HG03342 (cell line): ENCODE measurements around the gene ARHGAP26.
A peak's percentile ranks its signal among the peaks of the same experiment; 100 is the strongest.
"Not testable (repeated sequence)": the region's sequence is repeated elsewhere in the genome, so short reads cannot be mapped to it uniquely, and the experiment has no call there.

ENCODE experiments used
- ATAC-seq: cut with Tn5 transposase; IDR thresholded peaks from one replicate; pipeline ENCODE4 v1.9.1; 2021; ENCODE audit warnings: mild to moderate bottlenecking, moderate library complexity; ENCODE audit not compliant: unreplicated experiment

The ARHGAP26 gene

GRCh38 chr5:143077453-143078103 is 307.4 kb downstream of the ARHGAP26 start:
- no peak for ATAC-seq

- no peak for ATAC-seq
These were observed 308.1 kb downstream of the ARHGAP26 start for GRCh38 chr5:143078313-143078712.

GRCh38 chr5:143078971-143079370 is 308.8 kb downstream of the ARHGAP26 start:
- no peak for ATAC-seq

- ATAC-seq = no peak
These were observed 310.2 kb downstream of the ARHGAP26 start for GRCh38 chr5:143080407-143080806.

- no peak for ATAC-seq
These were observed 310.8 kb downstream of the ARHGAP26 start for GRCh38 chr5:143080982-143081381.

GRCh38 chr5:143083006-143083405 is 312.8 kb downstream of the ARHGAP26 start:
- ATAC-seq = no peak

- ATAC-seq = no peak
These were observed 314.2 kb downstream of the ARHGAP26 start for GRCh38 chr5:143084407-143084806.

GRCh38 chr5:143085319-143085917 is 315.2 kb downstream of the ARHGAP26 start:
- ATAC-seq = no peak

GRCh38 chr5:143086546-143086907 is 316.4 kb downstream of the ARHGAP26 start:
- ATAC-seq = no peak

- ATAC-seq = no peak
These were observed 316.9 kb downstream of the ARHGAP26 start for GRCh38 chr5:143086908-143087637.

- not testable (repeated sequence) for ATAC-seq
These were observed 318.5 kb downstream of the ARHGAP26 start for GRCh38 chr5:143088702-143089101.

- not testable (repeated sequence) for ATAC-seq
These were observed 319.9 kb downstream of the ARHGAP26 start for GRCh38 chr5:143090044-143090443.

- ATAC-seq = not testable (repeated sequence)
These were observed 322.7 kb downstream of the ARHGAP26 start for GRCh38 chr5:143092711-143093451.

GRCh38 chr5:143093452-143094086 is 323.4 kb downstream of the ARHGAP26 start:
- ATAC-seq = no peak

- peak; percentile 53 for ATAC-seq
These were observed 323.9 kb downstream of the ARHGAP26 start for GRCh38 chr5:143094087-143094521.

- ATAC-seq = peak; percentile 38
These were observed 324.4 kb downstream of the ARHGAP26 start for GRCh38 chr5:143094608-143095007.

GRCh38 chr5:143101121-143101520 is 330.9 kb downstream of the ARHGAP26 start:
- peak; percentile 92 for ATAC-seq

GRCh38 chr5:143101725-143102386 is 331.7 kb downstream of the ARHGAP26 start:
- ATAC-seq = no peak

GRCh38 chr5:143102411-143102810 is 332.2 kb downstream of the ARHGAP26 start:
- no peak for ATAC-seq

- no peak for ATAC-seq
These were observed 335.2 kb downstream of the ARHGAP26 start for GRCh38 chr5:143105216-143105905.
